Retinal pigment epithelial cell (primary cell): ENCODE results near the gene OR10A2.

Source experiments
- DNase-seq: peaks from one replicate; pipeline ENCODE4 v3.0.0-alpha.2; 2010; ENCODE audit warnings: low read depth
- H3K4me3 ChIP-seq: 2 replicates; pipeline ENCODE4 v1.5.1; 2011; ENCODE audit warnings: mild to moderate bottlenecking, low read length, control low read depth, moderate library complexity
- TF ChIP-seq, protein P1 (sequence below): conservative IDR thresholded peaks from 2 replicates; pipeline ENCODE4 v1.5.1; 2011; ENCODE audit warnings: low read depth, low read length, control low read depth, inconsistent platforms

The OR10A2 gene

DNA sequence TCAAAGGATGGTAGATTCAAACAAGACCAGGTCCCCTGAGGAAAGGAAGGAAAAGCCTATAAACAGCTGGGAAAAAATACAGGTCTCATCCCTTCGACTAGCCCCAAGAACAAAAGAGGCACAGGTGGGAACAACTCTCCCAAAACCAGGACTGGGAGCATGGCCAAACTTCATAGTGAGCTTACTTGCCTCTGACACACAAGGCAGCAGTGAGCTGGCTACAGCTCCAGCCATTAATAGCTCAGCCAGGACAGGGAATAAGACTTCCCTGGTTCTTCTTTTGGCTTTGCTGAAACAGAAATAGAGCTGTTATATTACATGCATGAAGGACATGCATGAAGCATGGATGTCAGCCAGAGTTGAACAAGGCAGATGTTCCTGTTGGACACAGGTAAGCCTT is at the start of gene OR10A2:
Gene OR10A2 (plus strand): TSS at position 97 of the 400 bp plus-strand sequence. CDS start 6,698 bp downstream, outside the sequence.
- TF ChIP-seq, protein P1, sequence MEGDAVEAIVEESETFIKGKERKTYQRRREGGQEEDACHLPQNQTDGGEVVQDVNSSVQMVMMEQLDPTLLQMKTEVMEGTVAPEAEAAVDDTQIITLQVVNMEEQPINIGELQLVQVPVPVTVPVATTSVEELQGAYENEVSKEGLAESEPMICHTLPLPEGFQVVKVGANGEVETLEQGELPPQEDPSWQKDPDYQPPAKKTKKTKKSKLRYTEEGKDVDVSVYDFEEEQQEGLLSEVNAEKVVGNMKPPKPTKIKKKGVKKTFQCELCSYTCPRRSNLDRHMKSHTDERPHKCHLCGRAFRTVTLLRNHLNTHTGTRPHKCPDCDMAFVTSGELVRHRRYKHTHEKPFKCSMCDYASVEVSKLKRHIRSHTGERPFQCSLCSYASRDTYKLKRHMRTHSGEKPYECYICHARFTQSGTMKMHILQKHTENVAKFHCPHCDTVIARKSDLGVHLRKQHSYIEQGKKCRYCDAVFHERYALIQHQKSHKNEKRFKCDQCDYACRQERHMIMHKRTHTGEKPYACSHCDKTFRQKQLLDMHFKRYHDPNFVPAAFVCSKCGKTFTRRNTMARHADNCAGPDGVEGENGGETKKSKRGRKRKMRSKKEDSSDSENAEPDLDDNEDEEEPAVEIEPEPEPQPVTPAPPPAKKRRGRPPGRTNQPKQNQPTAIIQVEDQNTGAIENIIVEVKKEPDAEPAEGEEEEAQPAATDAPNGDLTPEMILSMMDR, result no peak
- no peak within 1 kb of the TSS for H3K4me3 ChIP-seq
- DNase-seq, result no peak

DNA sequence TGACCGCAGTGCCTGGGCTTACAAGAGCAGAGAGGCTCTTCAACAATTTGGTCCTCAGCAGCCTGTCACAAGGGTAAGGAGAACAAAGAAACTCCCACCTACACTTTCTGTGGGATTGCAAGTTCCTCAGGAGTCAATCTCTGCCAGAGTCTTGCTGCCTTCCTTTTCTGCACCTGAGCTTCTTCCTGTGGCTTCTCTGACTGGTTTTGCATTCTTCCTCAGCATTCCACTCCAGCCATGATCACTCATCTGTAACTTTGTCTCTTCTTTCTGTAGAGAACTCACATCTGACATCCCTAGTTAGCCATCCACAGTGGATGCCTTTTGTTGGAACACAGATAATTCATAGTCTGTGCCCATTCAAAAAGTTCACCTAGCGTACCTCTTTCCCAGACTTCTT is 49.2 kb upstream of the OR10A2 start:
- DNase-seq, result no peak
- no peak overlapping the region for H3K4me3 ChIP-seq
- TF ChIP-seq, protein P1, result no peak

DNA sequence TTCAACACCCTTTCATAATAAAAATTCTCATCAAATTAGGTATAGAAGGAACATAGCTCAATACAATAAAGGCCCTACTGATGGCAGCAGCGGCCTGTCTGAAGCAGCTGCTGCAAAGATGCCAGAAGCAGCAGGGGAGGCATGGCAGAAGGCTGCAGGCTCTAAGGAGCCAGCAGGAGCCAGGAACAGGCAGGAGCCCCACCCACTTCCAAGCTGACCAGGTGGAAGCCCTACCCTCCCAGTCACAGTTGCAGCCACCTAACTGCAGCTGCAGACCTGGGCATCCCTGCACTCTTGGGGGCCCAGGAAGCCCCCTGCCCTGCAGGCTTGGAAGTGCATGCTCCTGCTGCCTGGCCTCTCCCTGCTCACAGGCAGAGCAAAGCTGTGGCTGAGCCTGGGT is 45.2 kb upstream of the OR10A2 start:
- TF ChIP-seq, protein P1, result no peak
- no peak for DNase-seq
- no peak overlapping the region for H3K4me3 ChIP-seq

DNA sequence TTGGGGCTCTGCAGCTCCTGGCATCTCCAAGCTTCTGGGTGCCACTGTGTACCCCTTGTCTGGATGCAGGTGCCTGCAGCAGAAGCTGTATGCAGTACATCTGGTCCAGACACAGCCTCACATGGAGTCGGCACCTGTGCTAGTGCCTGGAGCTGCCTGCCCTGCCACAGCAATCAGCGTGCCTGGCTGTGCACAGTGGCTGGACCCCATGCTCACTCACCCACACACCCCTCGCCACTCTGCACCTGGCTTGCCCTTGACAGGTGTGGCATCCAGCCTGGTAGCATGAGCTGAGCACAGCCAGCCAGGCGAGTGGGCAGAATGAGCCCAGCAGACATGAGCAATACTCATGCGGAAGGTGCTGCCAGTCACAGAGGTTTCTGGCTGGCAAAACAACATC is 43.9 kb upstream of the OR10A2 start:
- TF ChIP-seq, protein P1, result no peak
- no peak for DNase-seq
- H3K4me3 ChIP-seq, result no peak overlapping the region

DNA sequence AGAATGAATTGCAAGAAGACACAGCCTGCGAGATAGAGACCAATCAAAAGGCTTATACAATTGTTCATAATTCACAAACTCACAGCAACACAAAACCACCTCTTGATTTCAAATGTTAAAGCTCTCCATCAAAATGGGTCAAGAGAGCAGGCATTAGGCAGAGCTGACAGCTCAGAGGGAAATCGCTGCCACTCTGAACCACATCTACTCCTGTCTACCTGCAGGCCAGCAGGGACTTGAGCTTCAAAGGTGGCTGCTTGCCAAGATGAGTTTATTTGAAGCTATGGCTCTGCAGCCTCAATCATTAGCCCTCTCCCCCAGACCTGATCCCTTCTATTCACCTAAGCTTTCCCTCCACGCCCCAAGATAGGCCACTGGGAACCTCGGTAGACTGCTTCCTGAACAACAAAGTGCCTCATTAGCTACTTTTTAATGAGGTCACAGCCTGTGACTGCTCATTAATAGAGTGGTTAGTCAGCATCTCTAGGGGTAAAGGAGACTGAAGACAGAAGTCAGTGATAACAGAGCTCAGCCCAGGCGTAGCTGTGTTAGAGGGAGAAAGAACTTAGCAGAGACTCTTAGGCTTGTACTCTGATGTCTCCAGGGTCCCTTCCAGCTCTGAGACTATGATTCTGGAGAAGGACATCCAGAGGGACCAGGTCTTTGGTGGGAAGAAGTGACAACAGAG is 38.6 kb upstream of the OR10A2 start:
- no peak for DNase-seq
- TF ChIP-seq, protein P1, result no peak
- H3K4me3 ChIP-seq, result no peak overlapping the region

DNA sequence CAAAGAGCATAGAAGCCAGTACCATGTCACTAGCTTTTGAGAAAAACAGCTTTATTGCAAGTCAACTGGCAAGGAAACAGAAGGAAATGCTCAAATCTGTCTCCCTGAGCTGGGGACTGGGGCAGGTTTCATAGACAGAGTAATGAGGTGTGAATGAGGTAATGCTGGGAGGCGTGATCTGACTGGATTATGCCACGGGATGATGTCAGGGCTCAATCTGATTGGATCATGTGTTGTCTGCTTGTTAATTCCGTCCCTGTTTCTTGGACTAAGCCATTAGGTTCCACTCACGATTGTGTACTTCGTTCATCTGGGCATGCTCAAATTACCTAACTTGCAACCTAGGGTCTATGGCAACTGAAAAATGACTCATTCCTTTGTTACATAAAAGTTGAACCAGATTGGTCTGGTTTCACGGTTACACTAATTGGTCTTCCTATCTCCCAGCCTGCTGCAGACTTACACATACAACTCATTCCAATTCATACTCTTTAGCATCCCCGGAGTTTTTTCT is 37.6 kb upstream of the OR10A2 start:
- H3K4me3 ChIP-seq, result no peak overlapping the region
- no peak for DNase-seq
- TF ChIP-seq, protein P1, result no peak

GRCh38 chr11:6828103-6828502 is 34.8 kb upstream of the OR10A2 start:
- no peak for DNase-seq

More at GRCh38 chr11:6828103-6828502, 34.8 kb upstream of the OR10A2 start:
- H3K4me3 ChIP-seq, result no peak overlapping the region
- TF ChIP-seq, protein P1, result no peak
